ENCODE measurements around the gene HIVEP2.

HIVEP2 gene

DNA sequence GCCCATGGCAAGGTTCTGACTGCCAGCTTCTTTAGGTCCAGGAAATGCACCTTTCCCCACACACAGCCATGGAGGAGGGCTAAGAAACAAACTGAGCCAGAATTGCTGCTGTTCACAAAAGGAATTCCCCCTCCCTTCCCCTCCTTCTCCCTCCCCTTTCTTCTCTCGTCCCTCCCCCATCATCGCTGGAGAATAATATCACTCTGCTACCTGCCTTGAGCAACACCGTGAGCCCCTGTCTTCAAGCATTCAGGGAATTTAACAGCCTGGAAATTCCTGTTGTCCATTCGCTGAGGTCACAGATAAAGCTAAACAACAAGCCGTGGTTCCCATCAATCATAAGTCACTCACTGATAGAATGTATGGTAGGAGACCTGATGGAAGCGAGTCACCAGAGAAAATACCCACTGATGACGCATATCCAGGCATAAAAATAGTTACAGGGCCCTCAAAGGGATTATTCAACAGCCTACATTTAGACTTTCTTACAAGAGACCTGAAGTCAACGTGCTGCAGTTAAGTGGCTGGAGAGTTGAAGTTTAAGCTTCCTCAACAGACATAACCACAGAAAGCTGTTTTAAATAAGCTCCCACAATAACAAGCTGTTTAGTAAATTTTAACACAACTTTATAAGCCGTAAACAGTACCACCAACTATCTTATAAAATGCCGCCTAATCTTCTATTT lies 59.7 kb downstream of the HIVEP2 start:
- peaks cover 66% of the 10 kb centered on the region for H3K4me1 Mint-ChIP-seq (ENCODE audit: low read depth)
- peaks cover 21% of the 10 kb centered on the region for H3K36me3 Mint-ChIP-seq (ENCODE audit: low read depth)
- DNase-seq (ENCODE audit: low spot score) = peak; percentile 59

DNA sequence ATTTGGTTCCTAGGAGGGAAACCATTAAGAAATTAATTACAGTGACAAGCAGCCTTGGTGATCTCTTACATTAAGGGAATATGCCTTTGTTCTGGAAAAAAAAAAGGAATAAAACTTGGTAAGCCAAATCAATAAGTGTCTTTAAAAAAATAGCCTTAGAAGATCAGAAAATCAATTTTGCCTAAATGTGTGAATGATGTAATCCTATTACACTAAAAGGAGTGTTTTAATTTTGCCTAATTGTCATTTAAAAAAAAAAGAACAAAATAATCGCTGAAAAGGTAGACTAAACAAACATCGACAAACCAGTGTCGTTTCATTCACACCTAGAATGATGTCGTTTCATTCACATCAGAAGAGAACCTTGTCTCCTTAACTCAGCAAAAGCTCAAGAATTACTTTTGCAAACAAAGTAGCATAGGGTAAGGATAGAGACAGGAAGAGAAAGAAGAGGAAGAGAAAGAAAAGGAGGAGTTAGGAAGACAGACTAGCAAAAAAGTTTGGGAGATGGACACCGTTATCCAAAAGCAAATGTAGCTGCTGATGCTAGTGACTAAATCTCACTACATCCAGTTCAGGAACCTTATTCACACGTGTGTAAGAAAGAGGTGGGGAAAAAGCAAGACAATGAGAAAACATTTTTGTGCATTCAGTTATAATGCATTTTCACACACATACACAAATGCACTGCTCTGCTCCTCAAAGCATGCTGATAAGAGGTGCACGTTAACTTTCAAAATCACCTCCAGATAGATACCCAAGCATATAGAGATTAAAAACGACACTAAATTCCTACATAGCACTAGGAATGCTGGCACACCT lies 60.6 kb downstream of the HIVEP2 start:
- Mint-ChIP-seq H3K4me3 (peak overlapping the region; percentile 94), H3K27me3 (ENCODE audit: low read depth) (no peaks in the 10 kb centered on the region), H3K4me1 (ENCODE audit: low read depth) (peaks cover 67% of the 10 kb centered on the region), H3K27ac (peak overlapping the region; percentile 95), H3K36me3 (ENCODE audit: low read depth) (peaks cover 26% of the 10 kb centered on the region), H3K9me3 (peaks cover 3% of the 10 kb centered on the region)
- DNase-seq (ENCODE audit: low spot score) = no peak

More for the DNA sequence above, 59.7 kb downstream of the HIVEP2 start:
- Mint-ChIP-seq H3K4me3 (peak overlapping the region; percentile 94), H3K27me3 (ENCODE audit: low read depth) (no peaks in the 10 kb centered on the region), H3K9me3 (peaks cover 3% of the 10 kb centered on the region), H3K27ac (peak overlapping the region; percentile 95)

DNA sequence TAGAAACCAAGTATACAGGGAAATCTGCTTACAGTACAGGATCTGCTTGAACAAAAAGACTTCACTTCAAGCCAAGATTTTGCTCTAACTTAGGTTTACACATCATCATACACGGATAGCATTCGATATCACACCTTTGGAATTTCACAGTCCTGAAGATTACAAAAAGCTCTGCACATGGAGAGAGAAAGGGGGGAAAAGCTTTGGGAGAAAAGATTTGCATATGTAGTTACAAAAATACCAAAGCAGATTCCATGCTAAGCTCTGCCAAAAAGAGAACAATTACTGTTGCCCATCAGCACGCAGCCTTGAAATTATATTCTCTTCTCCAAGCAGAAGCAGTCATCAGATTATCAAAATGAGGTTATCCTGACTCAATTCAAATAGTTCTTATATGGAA lies 62.0 kb downstream of the HIVEP2 start:
- Mint-ChIP-seq H3K9me3 (peaks cover 3% of the 10 kb centered on the region), H3K4me1 (ENCODE audit: low read depth) (peaks cover 62% of the 10 kb centered on the region), H3K27ac (no peak overlapping the region), H3K36me3 (ENCODE audit: low read depth) (peaks cover 22% of the 10 kb centered on the region), H3K27me3 (ENCODE audit: low read depth) (no peaks in the 10 kb centered on the region), H3K4me3 (no peak overlapping the region)
- DNase-seq (ENCODE audit: low spot score) = no peak

DNA sequence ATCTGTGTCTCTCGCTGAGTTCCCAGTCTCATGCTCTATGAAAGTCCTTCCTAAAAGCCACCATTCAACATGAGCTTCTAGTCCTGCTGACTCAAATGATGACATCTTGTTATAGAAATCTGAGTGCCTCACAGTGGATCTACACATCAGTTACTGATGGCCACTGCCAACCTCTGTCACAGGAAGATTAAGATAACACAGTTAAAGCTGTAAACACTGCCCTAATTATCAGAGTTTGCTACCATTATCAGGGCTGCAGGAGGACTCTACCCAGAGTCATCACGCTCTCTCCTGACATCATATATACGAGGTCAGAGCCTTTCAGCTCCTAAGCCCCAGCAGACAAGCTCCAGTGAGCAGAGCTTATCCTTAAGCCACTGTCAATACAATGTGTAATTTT lies 63.2 kb downstream of the HIVEP2 start:
- Mint-ChIP-seq H3K4me1 (ENCODE audit: low read depth) (peaks cover 53% of the 10 kb centered on the region), H3K27me3 (ENCODE audit: low read depth) (no peaks in the 10 kb centered on the region), H3K9me3 (no peaks in the 10 kb centered on the region), H3K36me3 (ENCODE audit: low read depth) (peaks cover 21% of the 10 kb centered on the region), H3K27ac (no peak overlapping the region), H3K4me3 (no peak overlapping the region)
- no peak for DNase-seq (ENCODE audit: low spot score)

DNA sequence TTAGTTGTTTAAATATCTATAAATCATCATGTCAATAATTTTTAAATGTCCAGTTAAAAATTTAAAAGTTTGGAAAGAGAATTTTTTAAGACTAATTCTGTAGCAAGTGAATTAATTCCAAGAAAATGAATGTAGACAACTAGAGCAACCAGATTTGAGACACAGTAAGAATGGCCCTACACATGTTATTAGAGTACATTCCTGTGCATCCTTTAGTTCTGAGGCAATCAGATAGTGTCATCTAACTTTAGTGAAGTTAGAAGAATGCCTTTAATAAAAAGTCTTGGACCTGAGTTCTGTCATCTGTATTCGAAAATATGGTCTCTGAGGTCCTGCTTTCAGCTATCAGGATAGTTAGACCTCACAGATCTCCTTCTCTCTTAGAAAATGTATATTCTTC lies 63.7 kb downstream of the HIVEP2 start:
- H3K36me3 Mint-ChIP-seq (ENCODE audit: low read depth) = peaks cover 22% of the 10 kb centered on the region
- no peak overlapping the region for H3K27ac Mint-ChIP-seq

DNA sequence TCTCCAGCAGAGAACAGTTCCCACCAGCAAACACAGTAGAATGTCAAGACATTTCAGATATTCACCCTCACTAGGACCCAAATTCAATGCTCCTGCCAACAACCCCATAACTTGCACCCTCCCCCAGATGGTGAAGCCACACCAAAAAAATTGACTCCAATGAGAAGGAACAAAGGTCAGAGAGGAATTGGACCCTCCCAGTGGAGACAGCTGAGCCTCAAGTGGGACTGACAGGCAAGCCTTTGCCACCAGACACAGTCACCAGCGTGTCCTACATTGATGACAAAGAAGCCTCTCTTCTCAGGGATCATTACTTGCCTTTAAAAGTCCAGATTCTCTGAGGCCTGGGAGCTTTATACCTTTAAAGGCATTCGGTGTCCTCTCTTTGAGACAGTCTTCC lies 64.8 kb downstream of the HIVEP2 start:
- Mint-ChIP-seq H3K4me1 (ENCODE audit: low read depth) (peaks cover 50% of the 10 kb centered on the region), H3K4me3 (no peak overlapping the region)

More for the DNA sequence above, 63.7 kb downstream of the HIVEP2 start:
- Mint-ChIP-seq H3K4me1 (ENCODE audit: low read depth) (peaks cover 51% of the 10 kb centered on the region), H3K27me3 (ENCODE audit: low read depth) (no peaks in the 10 kb centered on the region), H3K4me3 (no peak overlapping the region), H3K9me3 (no peaks in the 10 kb centered on the region)
- no peak for DNase-seq (ENCODE audit: low spot score)

DNA sequence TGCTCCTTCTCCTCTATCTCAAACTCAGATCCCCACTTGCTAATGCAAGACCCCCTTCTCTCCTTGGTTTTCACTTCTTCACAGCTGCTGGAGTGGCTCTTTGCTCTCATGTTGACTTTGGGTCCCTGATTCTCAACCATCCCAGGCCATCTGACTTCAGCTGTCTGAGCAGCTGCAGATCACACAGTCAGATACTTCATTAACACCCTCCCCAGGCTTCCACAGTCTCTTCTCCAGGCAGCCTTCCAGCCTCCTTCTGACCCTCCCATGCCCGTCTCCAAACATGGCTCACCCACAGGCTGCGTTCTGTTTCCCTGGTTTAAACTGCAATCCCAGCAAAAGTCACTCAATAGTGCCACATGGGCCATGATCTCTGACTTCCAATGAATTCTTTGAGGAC lies 65.4 kb downstream of the HIVEP2 start:
- H3K9me3 Mint-ChIP-seq = no peaks in the 10 kb centered on the region
- H3K36me3 Mint-ChIP-seq (ENCODE audit: low read depth) = peaks cover 26% of the 10 kb centered on the region
- no peak overlapping the region for H3K27ac Mint-ChIP-seq
- H3K4me3 Mint-ChIP-seq = no peak overlapping the region
- no peak for DNase-seq (ENCODE audit: low spot score)
- no peaks in the 10 kb centered on the region for H3K27me3 Mint-ChIP-seq (ENCODE audit: low read depth)
- peaks cover 50% of the 10 kb centered on the region for H3K4me1 Mint-ChIP-seq (ENCODE audit: low read depth)

More for the DNA sequence above, 64.8 kb downstream of the HIVEP2 start:
- Mint-ChIP-seq H3K27me3 (ENCODE audit: low read depth) (no peaks in the 10 kb centered on the region), H3K27ac (no peak overlapping the region), H3K36me3 (ENCODE audit: low read depth) (peaks cover 26% of the 10 kb centered on the region), H3K9me3 (no peaks in the 10 kb centered on the region)
- DNase-seq (ENCODE audit: low spot score) = no peak

DNA sequence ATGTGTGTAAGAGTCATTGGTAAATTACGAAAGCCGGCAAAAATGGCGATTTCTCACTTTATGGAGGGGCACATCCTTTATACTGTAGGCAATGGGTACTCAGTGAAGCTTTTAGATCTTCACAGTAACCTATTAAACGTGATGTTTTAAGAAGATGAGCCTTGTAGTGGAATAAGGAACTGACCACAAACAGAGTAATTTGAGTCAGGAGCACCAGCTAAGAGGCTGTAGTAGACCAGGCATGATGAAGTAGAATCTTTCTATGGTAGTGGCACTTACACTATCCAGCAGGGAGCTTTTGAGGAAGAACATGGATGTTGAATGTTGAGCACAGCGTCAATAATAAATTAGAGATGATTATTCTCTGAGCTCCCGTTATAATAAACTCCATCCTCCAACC lies 65.9 kb downstream of the HIVEP2 start:
- H3K27ac Mint-ChIP-seq = no peak overlapping the region
- H3K36me3 Mint-ChIP-seq (ENCODE audit: low read depth) = peaks cover 26% of the 10 kb centered on the region
- H3K4me1 Mint-ChIP-seq (ENCODE audit: low read depth) = peaks cover 49% of the 10 kb centered on the region
- no peak overlapping the region for H3K4me3 Mint-ChIP-seq
- H3K27me3 Mint-ChIP-seq (ENCODE audit: low read depth) = no peaks in the 10 kb centered on the region
- no peak for DNase-seq (ENCODE audit: low spot score)
- H3K9me3 Mint-ChIP-seq = no peaks in the 10 kb centered on the region

DNA sequence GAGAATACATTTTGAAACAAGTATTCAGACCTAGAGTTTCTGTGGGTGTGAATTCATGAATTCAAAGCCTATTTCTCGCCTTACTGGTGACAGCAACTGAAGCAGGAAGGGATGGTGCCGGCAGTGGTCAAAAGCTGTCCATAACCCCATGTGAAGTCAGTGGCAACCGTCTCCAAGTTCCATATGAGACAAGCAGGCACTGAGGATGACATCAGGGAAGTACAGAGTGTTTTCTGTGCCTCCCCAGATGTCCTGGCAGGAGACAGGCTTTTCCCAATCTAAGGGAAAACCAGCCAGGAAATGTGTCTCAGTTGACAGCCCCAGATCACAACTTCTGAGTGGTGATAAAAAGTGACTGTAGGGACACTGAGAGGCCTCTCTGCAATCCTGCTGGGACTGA lies 66.6 kb downstream of the HIVEP2 start:
- DNase-seq (ENCODE audit: low spot score) = no peak
- no peaks in the 10 kb centered on the region for H3K9me3 Mint-ChIP-seq
- H3K36me3 Mint-ChIP-seq (ENCODE audit: low read depth) = peaks cover 26% of the 10 kb centered on the region
- H3K4me3 Mint-ChIP-seq = no peak overlapping the region
- H3K27me3 Mint-ChIP-seq (ENCODE audit: low read depth) = no peaks in the 10 kb centered on the region
- peaks cover 50% of the 10 kb centered on the region for H3K4me1 Mint-ChIP-seq (ENCODE audit: low read depth)
- no peak overlapping the region for H3K27ac Mint-ChIP-seq

DNA sequence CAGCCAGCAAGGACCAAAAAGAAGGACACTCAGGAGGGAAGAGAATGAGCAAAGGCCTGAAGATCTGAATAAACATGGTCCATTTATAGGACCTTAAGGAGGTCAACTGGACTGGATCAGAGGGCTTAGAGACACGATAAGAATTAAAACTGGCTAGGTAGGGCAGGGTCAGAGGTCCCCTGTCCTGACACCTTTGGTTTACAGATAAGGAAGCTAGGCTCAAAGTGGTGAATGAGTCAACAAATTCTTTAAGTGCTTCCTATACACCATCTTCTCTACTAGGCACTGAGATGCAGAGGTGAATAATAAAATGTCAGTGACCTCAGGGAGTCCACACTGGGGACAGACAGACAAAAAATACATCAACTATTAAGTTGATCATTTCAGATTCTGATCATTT lies 70.3 kb downstream of the HIVEP2 start:
- H3K9me3 Mint-ChIP-seq = no peaks in the 10 kb centered on the region
- peaks cover 16% of the 10 kb centered on the region for H3K36me3 Mint-ChIP-seq (ENCODE audit: low read depth)
- peaks cover 57% of the 10 kb centered on the region for H3K4me1 Mint-ChIP-seq (ENCODE audit: low read depth)
- H3K27ac Mint-ChIP-seq = no peak overlapping the region
- DNase-seq (ENCODE audit: low spot score) = no peak
- H3K27me3 Mint-ChIP-seq (ENCODE audit: low read depth) = no peaks in the 10 kb centered on the region
- H3K4me3 Mint-ChIP-seq = no peak overlapping the region

DNA sequence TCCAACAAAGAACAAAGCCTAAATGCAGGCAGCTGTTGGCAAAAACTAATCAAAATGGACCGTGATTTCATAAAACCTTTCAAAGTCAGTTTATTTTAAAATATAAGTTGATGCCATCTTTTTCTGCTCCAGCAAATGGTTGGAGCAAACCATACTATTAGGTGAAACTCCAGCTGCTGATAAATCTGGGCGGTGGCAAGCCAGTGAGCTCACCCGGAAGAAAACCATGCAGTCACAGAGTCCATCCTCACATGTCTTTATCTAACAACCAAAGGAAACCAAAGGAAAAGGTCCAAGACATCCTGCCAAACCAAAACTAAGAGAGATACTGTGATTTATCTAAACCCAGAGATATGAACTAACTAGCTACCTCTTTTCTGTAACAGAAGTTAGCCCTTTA lies 72.6 kb downstream of the HIVEP2 start:
- Mint-ChIP-seq H3K27ac (no peak overlapping the region), H3K9me3 (no peaks in the 10 kb centered on the region), H3K36me3 (ENCODE audit: low read depth) (peaks cover 6% of the 10 kb centered on the region), H3K4me3 (no peak overlapping the region), H3K27me3 (ENCODE audit: low read depth) (no peaks in the 10 kb centered on the region), H3K4me1 (ENCODE audit: low read depth) (peaks cover 63% of the 10 kb centered on the region)
- no peak for DNase-seq (ENCODE audit: low spot score)

DNA sequence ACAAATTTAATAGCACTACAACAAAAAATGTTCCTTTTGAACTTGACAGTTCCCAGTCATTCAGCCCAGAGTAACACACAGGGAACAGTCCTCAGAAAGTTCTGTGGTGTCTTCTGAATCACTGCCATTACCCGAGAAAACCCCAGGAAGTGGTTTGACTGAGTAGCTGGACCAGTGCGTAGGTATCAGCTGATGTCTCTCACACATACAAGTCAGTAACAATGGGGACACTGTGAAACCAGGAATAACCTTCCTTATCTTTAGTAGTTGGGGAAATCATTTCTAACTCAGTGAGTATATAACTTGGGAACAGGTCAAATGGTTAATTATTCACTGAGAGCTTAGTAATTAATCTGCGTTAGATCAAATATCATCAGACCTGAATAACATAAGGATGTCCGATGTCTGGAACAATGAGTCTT lies 73.1 kb downstream of the HIVEP2 start:
- Mint-ChIP-seq H3K4me3 (peak overlapping the region; percentile 48), H3K27me3 (ENCODE audit: low read depth) (no peaks in the 10 kb centered on the region), H3K4me1 (ENCODE audit: low read depth) (peaks cover 67% of the 10 kb centered on the region), H3K36me3 (ENCODE audit: low read depth) (peaks cover 6% of the 10 kb centered on the region), H3K9me3 (no peaks in the 10 kb centered on the region), H3K27ac (no peak overlapping the region)
- DNase-seq (ENCODE audit: low spot score) = peak; percentile 75

DNA sequence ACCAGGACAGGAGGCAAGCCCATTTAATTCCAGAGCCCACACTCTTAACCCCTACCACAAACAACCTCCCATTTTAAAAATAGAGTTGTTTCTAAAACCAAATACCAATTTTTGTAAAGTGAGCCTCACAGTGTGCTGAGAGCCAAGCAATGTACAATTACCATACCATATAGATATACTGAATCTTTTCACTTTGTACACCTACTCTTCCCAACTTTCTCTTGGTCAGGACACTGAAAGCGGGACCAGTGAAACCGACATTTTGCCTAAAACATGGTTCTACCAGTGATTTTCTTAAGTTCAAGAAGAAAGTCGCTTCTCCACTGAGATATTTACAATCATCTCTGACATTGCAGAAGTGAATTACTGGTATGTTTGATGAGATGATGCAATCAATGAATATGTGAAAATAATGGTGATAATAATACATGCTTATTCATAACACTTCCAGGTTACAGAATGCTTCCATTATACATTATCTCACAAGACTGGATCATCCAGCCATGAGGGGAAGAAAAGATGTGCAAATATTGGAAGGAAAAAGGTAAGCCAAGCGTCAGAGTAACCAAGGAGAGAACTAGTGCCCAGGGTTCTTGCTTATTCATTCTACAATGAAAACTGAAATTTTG lies 74.1 kb downstream of the HIVEP2 start:
- H3K27me3 Mint-ChIP-seq (ENCODE audit: low read depth) = no peaks in the 10 kb centered on the region
- no peak overlapping the region for H3K4me3 Mint-ChIP-seq
- no peaks in the 10 kb centered on the region for H3K9me3 Mint-ChIP-seq
- peaks cover 66% of the 10 kb centered on the region for H3K4me1 Mint-ChIP-seq (ENCODE audit: low read depth)
- peaks cover 4% of the 10 kb centered on the region for H3K36me3 Mint-ChIP-seq (ENCODE audit: low read depth)
- DNase-seq (ENCODE audit: low spot score) = no peak
- no peak overlapping the region for H3K27ac Mint-ChIP-seq

DNA sequence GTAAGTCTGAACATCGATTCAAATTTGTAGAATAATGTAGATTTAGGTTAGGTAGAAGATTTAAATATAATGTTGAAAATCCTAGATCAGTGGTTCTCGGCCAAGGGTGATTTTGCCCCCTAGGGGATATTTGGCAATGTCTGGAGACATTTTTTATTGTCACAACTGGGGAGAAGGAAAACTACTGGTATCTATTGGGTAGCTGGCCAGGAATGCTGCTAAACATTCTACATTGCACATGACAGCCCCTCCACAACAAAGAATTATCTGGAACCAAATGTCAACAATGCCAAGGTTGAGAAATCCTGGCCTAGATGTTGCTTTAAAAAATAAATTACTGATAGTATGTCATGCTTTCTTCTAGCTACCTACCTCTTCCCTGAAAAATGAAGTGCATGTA lies 76.1 kb downstream of the HIVEP2 start:
- Mint-ChIP-seq H3K36me3 (ENCODE audit: low read depth) (peaks cover 1% of the 10 kb centered on the region), H3K4me1 (ENCODE audit: low read depth) (peaks cover 54% of the 10 kb centered on the region), H3K27ac (no peak overlapping the region), H3K4me3 (no peak overlapping the region), H3K9me3 (no peaks in the 10 kb centered on the region), H3K27me3 (ENCODE audit: low read depth) (no peaks in the 10 kb centered on the region)
- DNase-seq (ENCODE audit: low spot score) = no peak

All from T-helper 2 cell treated with Interferon-gamma antibody and Interleukin-4, amounts not matched to agents 5 μg/mL and 100 μg/mL, for 36 hours (primary cell).